ENCODE results near the gene PLPP7. TPM values are rescaled to one million over a fixed set of nuclear protein-coding genes. Genes with fewer than 3 reads are reported as not detected.
A peak's percentile ranks its signal among the peaks of the same experiment; 100 is the strongest.

The PLPP7 gene
- total and polyA plus RNA-seq, 7 donors = 19.4 to 156 (median 90.5) TPM

DNA sequence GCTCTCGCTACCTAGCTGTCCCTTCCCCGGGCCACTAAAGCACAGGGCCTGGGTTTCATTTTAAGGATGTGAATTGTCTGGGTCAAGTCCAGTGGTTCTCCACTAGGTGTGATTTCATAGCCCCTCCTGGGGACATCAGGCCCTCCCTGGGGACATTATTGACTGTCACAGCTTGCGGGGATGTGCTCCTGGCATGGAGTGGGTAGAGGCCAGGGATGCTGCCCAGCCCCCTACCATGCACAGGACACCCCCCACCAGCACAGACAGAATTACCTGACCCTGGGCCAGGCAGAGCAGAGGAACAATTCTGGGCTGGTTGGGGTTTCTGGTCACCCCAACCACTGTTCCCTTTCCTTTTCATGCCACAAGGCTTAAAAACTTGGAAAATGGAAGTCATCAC lies 17.3 kb upstream of the PLPP7 start:
- peak overlapping the region; percentile 98 for H3K27ac ChIP-seq
- peak overlapping the region; percentile 70 for H3K4me3 ChIP-seq
- intact Hi-C loops (cut with DNase I) = no loop called here
- peaks cover 78% of the 10 kb centered on the region for H3K4me1 ChIP-seq
- no peaks in the 10 kb centered on the region for H3K36me3 ChIP-seq (ENCODE audit: insufficient read depth in 1 of 2, low read depth in 1 of 2)
- H3K27me3 ChIP-seq (ENCODE audit: insufficient read depth in 3 of 3, low read length in 2 of 3) = no peaks in the 10 kb centered on the region
- no peak for TF ChIP-seq CTCF (IDR thresholded peaks at IDR 0.05)
- ATAC-seq (no peak), DNase-seq (peak in 1 of 2 donors; percentile 8)
- H3K9me3 ChIP-seq = no peaks in the 10 kb centered on the region
- 38 to 69% (median 44%) methylated on average over 3 of the region's 3 CpGs for WGBS, 3 donors

DNA sequence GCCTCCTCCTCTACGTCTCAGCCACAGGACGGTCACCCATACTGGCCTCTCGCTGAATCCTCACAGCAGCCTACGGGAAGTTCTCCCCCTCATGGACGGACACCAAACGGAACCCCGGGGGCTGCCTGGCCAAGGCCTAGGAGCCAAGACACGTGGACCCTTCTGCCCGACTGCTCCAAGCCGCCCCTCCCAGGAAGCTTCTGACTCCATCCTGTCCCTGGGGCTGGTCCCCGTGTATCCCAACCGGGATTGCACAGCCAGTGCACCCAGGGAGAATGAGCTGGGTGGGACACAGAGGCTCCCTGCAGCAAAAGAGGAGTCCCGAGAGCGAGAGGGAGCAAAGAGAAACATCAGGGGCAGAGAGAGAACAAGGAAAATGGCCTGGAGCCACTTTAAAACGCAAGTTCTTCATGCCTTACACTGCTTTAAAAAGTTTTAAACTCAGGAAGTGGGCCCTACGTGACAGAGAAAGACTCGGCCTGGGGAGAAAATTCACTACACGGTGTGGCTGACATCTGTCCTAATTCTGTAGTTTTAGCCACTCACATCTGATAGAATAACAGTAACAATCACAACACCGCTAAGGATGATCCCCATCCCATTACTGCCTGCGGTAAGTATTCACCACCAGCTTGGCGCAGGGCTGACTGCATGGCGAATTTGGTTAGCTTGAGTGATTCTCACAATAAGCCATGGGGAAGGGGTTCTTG lies 16.2 kb upstream of the PLPP7 start:
- Histone ChIP-seq H3K27me3 (ENCODE audit: insufficient read depth in 3 of 3, low read length in 2 of 3) (no peaks in the 10 kb centered on the region), H3K36me3 (ENCODE audit: insufficient read depth in 1 of 2, low read depth in 1 of 2) (no peaks in the 10 kb centered on the region), H3K27ac (peak overlapping the region; percentile 98), H3K4me3 (peak overlapping the region; percentile 70), H3K4me1 (peaks cover 75% of the 10 kb centered on the region), H3K9me3 (no peaks in the 10 kb centered on the region)
- ATAC-seq (peak in 1 of 4 donors; percentile 1), DNase-seq (peak; percentile 50 to 80)
- 41 to 59% (median 52%) methylated on average over 22 of the region's 22 CpGs for WGBS, 3 donors
- no peak for TF ChIP-seq CTCF (IDR thresholded peaks at IDR 0.05)
- intact Hi-C loops (cut with DNase I) = no loop called here

DNA sequence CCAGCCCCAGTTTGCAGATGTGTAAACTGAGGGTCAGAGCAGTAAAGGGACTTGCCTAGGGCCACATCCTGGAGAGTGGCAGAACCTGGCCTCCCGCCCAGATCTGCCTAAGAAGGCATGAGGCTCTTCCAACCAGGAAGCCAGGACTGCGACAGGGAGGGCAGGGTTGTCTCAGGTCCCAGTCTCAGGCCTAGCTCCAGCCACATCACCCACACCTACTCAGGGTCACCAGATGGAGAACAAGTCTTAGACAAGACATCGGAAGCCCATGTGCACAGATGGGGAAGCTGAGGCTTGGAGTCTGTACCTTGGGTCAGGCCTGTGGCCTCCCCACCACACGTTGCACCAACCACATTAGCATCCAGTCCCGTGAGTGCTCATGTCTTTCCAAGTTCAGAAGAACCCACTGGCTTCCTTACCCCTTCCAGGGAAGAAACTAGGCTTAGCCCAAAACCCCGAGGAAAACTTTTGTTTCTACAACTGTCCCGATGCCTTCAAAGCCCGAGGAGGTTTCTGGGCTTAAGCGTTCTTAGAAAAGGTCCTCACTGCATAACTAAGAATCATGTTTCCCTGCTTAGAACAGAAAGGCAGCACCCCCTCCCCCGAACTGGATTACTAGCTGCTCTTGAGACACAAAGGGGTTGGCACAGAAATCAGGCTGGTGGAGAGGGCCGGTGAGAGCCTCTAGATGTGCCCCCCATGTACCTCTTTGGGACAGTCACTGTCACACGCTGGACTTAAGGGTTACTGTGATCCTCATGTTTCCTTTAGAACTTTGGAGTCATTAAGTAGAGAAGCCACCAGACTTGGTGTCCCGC lies 15.5 kb upstream of the PLPP7 start:
- peak in 2 of 4 donors; percentile 11 to 17 for ATAC-seq
- no peak for TF ChIP-seq CTCF (IDR thresholded peaks at IDR 0.05)
- Histone ChIP-seq H3K4me3 (peak overlapping the region; percentile 70), H3K4me1 (peaks cover 70% of the 10 kb centered on the region), H3K27me3 (ENCODE audit: insufficient read depth in 3 of 3, low read length in 2 of 3) (no peaks in the 10 kb centered on the region), H3K9me3 (no peaks in the 10 kb centered on the region), H3K27ac (peak overlapping the region; percentile 98), H3K36me3 (ENCODE audit: insufficient read depth in 1 of 2, low read depth in 1 of 2) (no peaks in the 10 kb centered on the region)
- peak in 1 of 2 donors; percentile 82 for DNase-seq
- intact Hi-C loops (cut with DNase I) = no loop called here
- 15 to 27% (median 19%) methylated on average over 13 of the region's 13 CpGs for WGBS, 3 donors

DNA sequence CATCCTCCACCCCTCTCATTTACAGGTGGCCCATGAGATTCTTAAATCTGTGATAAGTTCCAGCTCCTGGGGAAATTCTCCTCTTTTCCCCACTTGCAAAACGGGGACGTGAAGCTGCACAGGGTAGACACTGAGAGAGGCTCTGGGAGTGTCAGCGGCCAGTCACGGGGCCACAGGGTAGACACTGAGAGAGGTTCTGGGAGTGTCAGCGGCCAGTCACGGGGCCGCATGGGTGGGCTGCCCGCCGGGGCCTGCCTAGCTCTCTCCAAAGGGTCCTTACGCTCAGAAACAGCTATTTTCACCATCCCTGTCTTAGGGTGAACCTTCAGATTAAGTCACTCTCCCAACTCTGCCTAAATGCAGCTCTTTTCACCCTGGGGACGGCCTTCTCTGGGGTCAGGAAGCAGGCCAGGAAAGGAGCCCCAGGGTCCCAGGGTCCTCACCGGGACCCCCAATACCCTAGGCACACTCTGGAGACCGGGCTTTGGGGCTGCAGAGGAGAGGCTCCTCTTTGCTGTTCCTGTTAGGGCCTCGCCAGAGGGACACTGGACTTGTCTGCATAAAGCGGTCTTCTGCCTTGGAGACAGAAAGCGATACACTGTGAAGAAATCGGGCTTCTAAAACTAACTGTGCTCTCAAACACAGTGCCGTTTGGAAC lies 14.7 kb upstream of the PLPP7 start:
- Histone ChIP-seq H3K27me3 (ENCODE audit: insufficient read depth in 3 of 3, low read length in 2 of 3) (no peaks in the 10 kb centered on the region), H3K9me3 (no peaks in the 10 kb centered on the region), H3K4me1 (peaks cover 62% of the 10 kb centered on the region), H3K36me3 (ENCODE audit: insufficient read depth in 1 of 2, low read depth in 1 of 2) (no peaks in the 10 kb centered on the region), H3K4me3 (peak overlapping the region; percentile 70), H3K27ac (peak overlapping the region; percentile 98)
- DNase-seq = peak; percentile 61 to 83
- TF ChIP-seq CTCF (IDR thresholded peaks at IDR 0.05) = no peak
- 16 to 30% (median 17%) methylated on average over 18 of the region's 18 CpGs for WGBS, 3 donors
- intact Hi-C loops (cut with DNase I) = loop anchor here in 1 of 2 donors (5.0 kb wide), 1 partner anchor 98 kb away; no protein-coding TSS in a partner anchor
- peak; percentile 38 to 68 (median 64) for ATAC-seq
